ENCODE data around the gene ENO4. TPM values are rescaled to one million over a fixed set of nuclear protein-coding genes. Genes with fewer than 3 reads are reported as not detected.

ENO4 gene
- total RNA-seq, 1 donor from 2014 or later, result 0.45 TPM

DNA sequence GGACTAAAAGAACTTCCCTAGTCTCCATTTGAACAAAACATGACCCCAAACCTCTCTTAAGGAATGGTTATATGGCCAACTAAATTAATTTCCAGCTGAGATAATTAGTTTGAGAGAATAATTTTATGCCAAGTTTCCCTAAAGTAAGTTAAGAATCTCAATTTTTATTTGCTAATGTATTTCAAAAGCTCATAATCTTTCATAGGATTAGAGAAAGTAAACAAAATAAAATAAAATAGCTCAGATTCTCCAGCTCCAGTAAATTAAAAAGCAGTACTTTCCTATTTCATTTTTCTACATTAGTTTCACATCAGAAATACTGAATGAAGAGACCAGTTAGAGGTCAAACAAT, 44.4 kb downstream of the ENO4 start:
- DNase-seq (ENCODE audit: low spot score), result no peak
- TF ChIP-seq, protein P1, sequence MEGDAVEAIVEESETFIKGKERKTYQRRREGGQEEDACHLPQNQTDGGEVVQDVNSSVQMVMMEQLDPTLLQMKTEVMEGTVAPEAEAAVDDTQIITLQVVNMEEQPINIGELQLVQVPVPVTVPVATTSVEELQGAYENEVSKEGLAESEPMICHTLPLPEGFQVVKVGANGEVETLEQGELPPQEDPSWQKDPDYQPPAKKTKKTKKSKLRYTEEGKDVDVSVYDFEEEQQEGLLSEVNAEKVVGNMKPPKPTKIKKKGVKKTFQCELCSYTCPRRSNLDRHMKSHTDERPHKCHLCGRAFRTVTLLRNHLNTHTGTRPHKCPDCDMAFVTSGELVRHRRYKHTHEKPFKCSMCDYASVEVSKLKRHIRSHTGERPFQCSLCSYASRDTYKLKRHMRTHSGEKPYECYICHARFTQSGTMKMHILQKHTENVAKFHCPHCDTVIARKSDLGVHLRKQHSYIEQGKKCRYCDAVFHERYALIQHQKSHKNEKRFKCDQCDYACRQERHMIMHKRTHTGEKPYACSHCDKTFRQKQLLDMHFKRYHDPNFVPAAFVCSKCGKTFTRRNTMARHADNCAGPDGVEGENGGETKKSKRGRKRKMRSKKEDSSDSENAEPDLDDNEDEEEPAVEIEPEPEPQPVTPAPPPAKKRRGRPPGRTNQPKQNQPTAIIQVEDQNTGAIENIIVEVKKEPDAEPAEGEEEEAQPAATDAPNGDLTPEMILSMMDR (IDR thresholded peaks at IDR 0.05), result no peak
- Mint-ChIP-seq H3K36me3 (ENCODE audit: low read depth) (no peaks in the 10 kb centered on the region), H3K27me3 (ENCODE audit: low read depth) (no peaks in the 10 kb centered on the region), H3K27ac (ENCODE audit: unreplicated experiment) (no peak overlapping the region), H3K4me3 (ENCODE audit: unreplicated experiment) (no peak overlapping the region), H3K4me1 (ENCODE audit: low read depth) (peaks cover 44% of the 10 kb centered on the region), H3K9me3 (ENCODE audit: low read depth) (no peaks in the 10 kb centered on the region)

DNA sequence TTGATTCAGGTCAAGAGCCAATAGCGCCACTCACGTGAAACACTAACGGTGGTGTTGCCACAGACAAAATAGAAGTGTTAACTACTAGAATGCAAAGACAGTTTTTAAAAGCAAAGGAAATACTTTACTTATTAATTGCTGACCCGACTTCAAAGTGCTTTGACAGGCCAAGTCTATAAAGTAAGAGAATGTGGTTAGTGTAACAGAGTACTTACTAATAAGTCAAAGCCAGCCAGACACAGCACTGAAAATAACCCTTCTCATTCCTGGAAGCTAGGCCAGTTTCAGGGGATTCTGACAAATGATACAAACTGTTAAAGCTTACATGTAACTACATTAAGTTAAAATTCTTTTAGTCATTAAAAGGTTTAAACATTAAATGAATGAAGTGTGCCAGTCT, 50.3 kb downstream of the ENO4 start:
- Mint-ChIP-seq H3K4me1 (ENCODE audit: low read depth) (no peaks in the 10 kb centered on the region), H3K9me3 (ENCODE audit: low read depth) (no peaks in the 10 kb centered on the region), H3K36me3 (ENCODE audit: low read depth) (peaks cover 13% of the 10 kb centered on the region), H3K4me3 (ENCODE audit: unreplicated experiment) (no peak overlapping the region), H3K27ac (ENCODE audit: unreplicated experiment) (no peak overlapping the region), H3K27me3 (ENCODE audit: low read depth) (no peaks in the 10 kb centered on the region)
- TF ChIP-seq, protein P1 (IDR thresholded peaks at IDR 0.05), result no peak
- no peak for DNase-seq (ENCODE audit: low spot score)

DNA sequence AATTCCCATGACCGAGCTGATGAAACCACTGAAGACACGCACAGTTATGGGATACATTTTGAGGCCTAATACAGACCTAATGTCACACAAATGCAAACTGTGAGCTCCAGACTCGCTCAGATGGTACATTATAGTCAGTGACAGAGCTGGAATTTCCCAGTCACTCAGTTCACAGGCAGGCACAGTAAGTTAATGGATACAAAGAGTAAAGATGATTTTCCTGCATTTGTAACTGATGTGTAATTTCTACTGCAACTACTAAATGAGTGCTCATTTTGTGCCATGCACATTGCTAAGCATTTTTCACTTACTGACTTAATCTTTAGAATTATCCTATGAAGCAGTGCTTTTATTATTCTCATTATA, 56.5 kb downstream of the ENO4 start:
- Mint-ChIP-seq H3K4me3 (ENCODE audit: unreplicated experiment) (no peak overlapping the region), H3K27me3 (ENCODE audit: low read depth) (no peaks in the 10 kb centered on the region), H3K9me3 (ENCODE audit: low read depth) (no peaks in the 10 kb centered on the region)

DNA sequence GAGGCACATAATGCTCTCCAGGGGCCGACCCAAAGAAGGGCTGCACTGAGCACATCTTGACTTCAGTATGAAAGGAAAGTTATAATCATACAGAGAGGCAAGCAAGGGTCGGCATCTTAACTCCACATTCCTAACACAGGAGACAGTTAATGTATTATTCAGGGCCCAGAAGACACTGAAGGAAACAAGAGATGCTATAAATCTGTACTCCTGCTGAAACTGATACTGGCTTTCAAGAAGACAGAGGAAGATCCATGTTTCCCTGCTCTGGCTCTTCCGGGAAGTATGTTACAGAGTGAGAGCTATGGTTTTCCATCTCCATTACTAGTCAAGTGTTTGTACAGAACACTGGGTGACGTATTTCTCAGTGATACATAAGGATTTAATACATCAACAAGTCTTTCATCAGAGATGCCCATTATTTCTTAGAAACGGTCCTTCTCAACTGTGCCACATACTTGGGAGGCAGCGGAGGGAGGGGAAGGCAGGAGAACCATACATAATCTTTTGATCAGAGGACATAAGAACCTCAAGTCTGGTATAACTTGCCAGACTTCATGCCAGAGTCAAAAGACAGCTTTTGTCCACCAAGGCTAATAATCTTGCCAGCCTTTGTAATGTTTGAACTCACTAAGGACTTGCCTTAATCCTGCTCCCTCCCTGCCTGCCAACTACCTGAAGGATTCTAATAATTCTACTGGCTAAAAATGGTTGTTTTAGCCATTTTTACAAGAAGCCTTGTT, 58.1 kb downstream of the ENO4 start:
- no peak overlapping the region for H3K27ac Mint-ChIP-seq (ENCODE audit: unreplicated experiment)
- no peaks in the 10 kb centered on the region for H3K9me3 Mint-ChIP-seq (ENCODE audit: low read depth)
- H3K4me3 Mint-ChIP-seq (ENCODE audit: unreplicated experiment), result no peak overlapping the region
- H3K4me1 Mint-ChIP-seq (ENCODE audit: low read depth), result no peaks in the 10 kb centered on the region
- H3K36me3 Mint-ChIP-seq (ENCODE audit: low read depth), result peaks cover 11% of the 10 kb centered on the region
- TF ChIP-seq, protein P1 (IDR thresholded peaks at IDR 0.05), result no peak
- no peak for DNase-seq (ENCODE audit: low spot score)
- H3K27me3 Mint-ChIP-seq (ENCODE audit: low read depth), result no peaks in the 10 kb centered on the region

More for the DNA sequence above, 56.5 kb downstream of the ENO4 start:
- H3K27ac Mint-ChIP-seq (ENCODE audit: unreplicated experiment), result no peak overlapping the region
- no peaks in the 10 kb centered on the region for H3K4me1 Mint-ChIP-seq (ENCODE audit: low read depth)
- H3K36me3 Mint-ChIP-seq (ENCODE audit: low read depth), result peaks cover 14% of the 10 kb centered on the region
- DNase-seq (ENCODE audit: low spot score), result no peak
- TF ChIP-seq, protein P1 (IDR thresholded peaks at IDR 0.05), result no peak

DNA sequence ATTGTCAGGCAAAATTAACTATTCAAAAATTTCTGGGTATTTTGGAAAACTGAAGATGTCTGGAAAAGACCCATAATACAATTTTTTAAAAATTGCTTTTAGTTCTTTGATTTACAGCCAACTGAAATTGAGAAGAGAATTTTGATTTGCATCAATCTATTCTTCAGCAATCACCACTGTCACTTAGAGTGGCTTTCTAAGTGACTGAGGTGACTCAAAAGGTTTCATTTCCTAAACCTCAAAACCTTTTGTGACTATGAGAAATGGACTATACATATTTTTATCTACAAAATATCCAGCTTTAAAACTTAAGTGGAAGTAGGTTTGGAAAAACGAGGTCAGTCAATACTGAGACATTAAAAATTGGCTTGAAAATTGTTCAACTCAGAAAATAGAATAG, 60.0 kb downstream of the ENO4 start:
- H3K4me1 Mint-ChIP-seq (ENCODE audit: low read depth), result no peaks in the 10 kb centered on the region
- TF ChIP-seq, protein P1 (IDR thresholded peaks at IDR 0.05), result no peak
- DNase-seq (ENCODE audit: low spot score), result no peak
- H3K9me3 Mint-ChIP-seq (ENCODE audit: low read depth), result no peaks in the 10 kb centered on the region
- no peak overlapping the region for H3K27ac Mint-ChIP-seq (ENCODE audit: unreplicated experiment)
- H3K36me3 Mint-ChIP-seq (ENCODE audit: low read depth), result peaks cover 19% of the 10 kb centered on the region
- no peaks in the 10 kb centered on the region for H3K27me3 Mint-ChIP-seq (ENCODE audit: low read depth)
- H3K4me3 Mint-ChIP-seq (ENCODE audit: unreplicated experiment), result no peak overlapping the region
